ENCODE measurements around the gene NTN5. TPM values are rescaled to one million over a fixed set of nuclear protein-coding genes. Genes with fewer than 3 reads are reported as not detected.

Gene NTN5
- total RNA-seq, 1 experiment from 2014 or later = not detected

- H3K9me3 Mint-ChIP-seq (ENCODE audit: unreplicated experiment) = no peaks in the 10 kb centered on the region
- TF ChIP-seq CTCF (IDR thresholded peaks at IDR 0.05; ENCODE audit: unreplicated experiment) = no peak
- ChIA-PET CTCF (no interaction called here), POLR2A (interaction anchor here (1.0 to 1.9 kb wide), 3 partner anchors 9 to 14 kb away, joined by 3 to 8 read pairs (median 4); partner anchors contain the start of genes FAM83E, RPL18 and SPHK2)
- peaks cover 24% of the 10 kb centered on the region for H3K4me1 Mint-ChIP-seq (ENCODE audit: insufficient read depth, unreplicated experiment)
- peaks cover 17% of the 10 kb centered on the region for H3K36me3 Mint-ChIP-seq (ENCODE audit: insufficient read depth, unreplicated experiment)
- no peaks in the 10 kb centered on the region for H3K27me3 Mint-ChIP-seq (ENCODE audit: insufficient read depth, unreplicated experiment)
- DNase-seq (ENCODE audit: unreplicated experiment) = no peak
- no peak overlapping the region for H3K4me3 Mint-ChIP-seq (ENCODE audit: unreplicated experiment)
- BruUV-seq (replicated peaks) = no TSS peak
- intact Hi-C loops (cut with micrococcal nuclease) = no loop called here
- H3K27ac Mint-ChIP-seq (ENCODE audit: low read depth, unreplicated experiment) = no peak overlapping the region
Measured at GRCh38 chr19:48628486-48629296, 44.1 kb downstream of the NTN5 start.

GRCh38 chr19:48627865-48628314 lies 44.9 kb downstream of the NTN5 start:
- ChIA-PET POLR2A (interaction anchor here (0.5 to 1.9 kb wide), 3 partner anchors 9 to 1604 kb away, joined by 3 to 8 read pairs (median 3); partner anchors contain the start of genes FAM83E, RPL18 and SPHK2), CTCF (no interaction called here)
- H3K27ac Mint-ChIP-seq (ENCODE audit: low read depth, unreplicated experiment) = no peak overlapping the region
- no peak for DNase-seq (ENCODE audit: unreplicated experiment)
- peaks cover 24% of the 10 kb centered on the region for H3K4me1 Mint-ChIP-seq (ENCODE audit: insufficient read depth, unreplicated experiment)
- TF ChIP-seq CTCF (IDR thresholded peaks at IDR 0.05; ENCODE audit: unreplicated experiment) = no peak
- H3K9me3 Mint-ChIP-seq (ENCODE audit: unreplicated experiment) = no peaks in the 10 kb centered on the region
- H3K4me3 Mint-ChIP-seq (ENCODE audit: unreplicated experiment) = no peak overlapping the region
- no TSS peak for BruUV-seq (replicated peaks)
- peaks cover 21% of the 10 kb centered on the region for H3K36me3 Mint-ChIP-seq (ENCODE audit: insufficient read depth, unreplicated experiment)
- intact Hi-C loops (cut with micrococcal nuclease) = no loop called here
- no peaks in the 10 kb centered on the region for H3K27me3 Mint-ChIP-seq (ENCODE audit: insufficient read depth, unreplicated experiment)

- Mint-ChIP-seq H3K4me1 (ENCODE audit: insufficient read depth, unreplicated experiment) (peaks cover 23% of the 10 kb centered on the region), H3K9me3 (ENCODE audit: unreplicated experiment) (no peaks in the 10 kb centered on the region), H3K4me3 (ENCODE audit: unreplicated experiment) (no peak overlapping the region), H3K36me3 (ENCODE audit: insufficient read depth, unreplicated experiment) (peaks cover 21% of the 10 kb centered on the region), H3K27me3 (ENCODE audit: insufficient read depth, unreplicated experiment) (no peaks in the 10 kb centered on the region), H3K27ac (ENCODE audit: low read depth, unreplicated experiment) (no peak overlapping the region)
- TF ChIP-seq CTCF (IDR thresholded peaks at IDR 0.05; ENCODE audit: unreplicated experiment) = no peak
- intact Hi-C loops (cut with micrococcal nuclease) = no loop called here
- no peak for DNase-seq (ENCODE audit: unreplicated experiment)
- CTCF ChIA-PET = no interaction called here
- no TSS peak for BruUV-seq (replicated peaks)
- POLR2A ChIA-PET = interaction anchor here (0.5 to 1.9 kb wide), 3 partner anchors 8 to 1604 kb away, joined by 3 to 8 read pairs (median 3); partner anchors contain the start of genes FAM83E, RPL18 and SPHK2
Measured at GRCh38 chr19:48627201-48627864, 45.5 kb downstream of the NTN5 start.

- Mint-ChIP-seq H3K27ac (ENCODE audit: low read depth, unreplicated experiment) (no peak overlapping the region), H3K4me1 (ENCODE audit: insufficient read depth, unreplicated experiment) (peaks cover 25% of the 10 kb centered on the region), H3K27me3 (ENCODE audit: insufficient read depth, unreplicated experiment) (no peaks in the 10 kb centered on the region), H3K9me3 (ENCODE audit: unreplicated experiment) (no peaks in the 10 kb centered on the region), H3K4me3 (ENCODE audit: unreplicated experiment) (no peak overlapping the region), H3K36me3 (ENCODE audit: insufficient read depth, unreplicated experiment) (peaks cover 27% of the 10 kb centered on the region)
- intact Hi-C loops (cut with micrococcal nuclease) = no loop called here
- TF ChIP-seq CTCF (IDR thresholded peaks at IDR 0.05; ENCODE audit: unreplicated experiment) = no peak
- DNase-seq (ENCODE audit: unreplicated experiment) = no peak
- ChIA-PET CTCF (interaction anchor here (0.7 kb wide), 1 partner anchor 7 kb away, joined by 5 read pairs; no protein-coding TSS in a partner anchor), POLR2A (no interaction called here)
- BruUV-seq (replicated peaks) = no TSS peak
Measured at GRCh38 chr19:48625891-48626327, 46.9 kb downstream of the NTN5 start.
